HL-60 (cell line): ENCODE results near the gene SMIM44.

Source experiments
- DNase-seq, 2 experiments: peaks; one replicate each; pipeline ENCODE4 v3.0.0-alpha.2; 2010 to 2020; ENCODE audit warnings: low read depth in 1 of 2, low spot score in 1 of 2
- H3K27ac ChIP-seq: fragments of 250-450 bp; sonication (Bioruptor Pico); replicated peaks from 2 replicates; pipeline ENCODE4 v1.5.1; 2020; ENCODE audit warnings: mild to moderate bottlenecking, moderate library complexity
- H3K27me3 ChIP-seq: fragments of 250-450 bp; sonication (Bioruptor Pico); 2 replicates; pipeline ENCODE4 v1.5.1; 2021; ENCODE audit warnings: mild to moderate bottlenecking, moderate library complexity; ENCODE audit not compliant: insufficient read depth, poor library complexity, severe bottlenecking
- H3K4me3 ChIP-seq: replicated peaks from 2 replicates; pipeline ENCODE4 v1.5.1; 2011; ENCODE audit warnings: mild to moderate bottlenecking, control low read depth, low read length; ENCODE audit not compliant: insufficient read depth
- CTCF ChIP-seq: IDR thresholded peaks from one replicate; pipeline ENCODE4 v1.5.1; 2011; ENCODE audit warnings: low read length, control low read depth, inconsistent platforms; ENCODE audit not compliant: insufficient read depth
- GABPA ChIP-seq: IDR thresholded peaks from 2 replicates; pipeline ENCODE4 v1.6.1; 2012; ENCODE audit warnings: low read depth
- POLR2AphosphoS5 ChIP-seq: IDR thresholded peaks from 2 replicates; pipeline ENCODE4 v1.6.1; 2012; ENCODE audit warnings: low read depth
- SPI1 ChIP-seq: IDR thresholded peaks from 2 replicates; pipeline ENCODE4 v1.6.1; 2012; ENCODE audit warnings: low read depth, mild to moderate bottlenecking, borderline replicate concordance
- TF ChIP-seq, protein P1 (sequence below): IDR thresholded peaks from 2 replicates; pipeline ENCODE4 v1.6.1; 2012; ENCODE audit warnings: low read depth; ENCODE audit not compliant: insufficient replicate concordance

SMIM44 gene

GRCh38 chr19:3467437-3468198 is 15.6 kb downstream of the SMIM44 start:
- Histone ChIP-seq H3K4me3 (no peak overlapping the region), H3K27ac (no peak overlapping the region), H3K27me3 (no peaks in the 10 kb centered on the region)
- TF ChIP-seq POLR2AphosphoS5 (peak; percentile 58; the same call in 1 of the 2 replicates), GABPA (no peak)
- no peak for DNase-seq

DNA sequence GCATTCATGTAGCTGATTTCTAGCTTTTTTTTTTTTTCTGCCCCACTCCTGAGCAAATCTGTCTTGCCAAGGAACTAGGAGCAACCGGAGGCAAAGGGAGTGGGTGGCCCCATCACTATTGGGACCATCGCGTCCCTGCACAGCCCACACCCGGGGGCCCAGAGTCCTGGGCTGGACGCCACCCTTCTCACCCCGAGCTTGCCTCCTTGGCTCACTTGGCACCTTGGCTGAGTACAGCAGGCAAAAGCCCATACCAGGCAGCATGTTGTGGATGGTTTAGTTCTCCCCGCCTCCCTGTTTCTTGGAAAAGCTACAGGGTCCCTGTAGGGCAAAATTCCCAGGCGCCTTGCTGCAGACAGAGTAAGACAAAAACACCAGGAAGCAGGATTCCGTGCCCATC is 16.6 kb downstream of the SMIM44 start:
- H3K27ac ChIP-seq = no peak overlapping the region
- no peak for TF ChIP-seq SPI1
- TF ChIP-seq, protein P1, sequence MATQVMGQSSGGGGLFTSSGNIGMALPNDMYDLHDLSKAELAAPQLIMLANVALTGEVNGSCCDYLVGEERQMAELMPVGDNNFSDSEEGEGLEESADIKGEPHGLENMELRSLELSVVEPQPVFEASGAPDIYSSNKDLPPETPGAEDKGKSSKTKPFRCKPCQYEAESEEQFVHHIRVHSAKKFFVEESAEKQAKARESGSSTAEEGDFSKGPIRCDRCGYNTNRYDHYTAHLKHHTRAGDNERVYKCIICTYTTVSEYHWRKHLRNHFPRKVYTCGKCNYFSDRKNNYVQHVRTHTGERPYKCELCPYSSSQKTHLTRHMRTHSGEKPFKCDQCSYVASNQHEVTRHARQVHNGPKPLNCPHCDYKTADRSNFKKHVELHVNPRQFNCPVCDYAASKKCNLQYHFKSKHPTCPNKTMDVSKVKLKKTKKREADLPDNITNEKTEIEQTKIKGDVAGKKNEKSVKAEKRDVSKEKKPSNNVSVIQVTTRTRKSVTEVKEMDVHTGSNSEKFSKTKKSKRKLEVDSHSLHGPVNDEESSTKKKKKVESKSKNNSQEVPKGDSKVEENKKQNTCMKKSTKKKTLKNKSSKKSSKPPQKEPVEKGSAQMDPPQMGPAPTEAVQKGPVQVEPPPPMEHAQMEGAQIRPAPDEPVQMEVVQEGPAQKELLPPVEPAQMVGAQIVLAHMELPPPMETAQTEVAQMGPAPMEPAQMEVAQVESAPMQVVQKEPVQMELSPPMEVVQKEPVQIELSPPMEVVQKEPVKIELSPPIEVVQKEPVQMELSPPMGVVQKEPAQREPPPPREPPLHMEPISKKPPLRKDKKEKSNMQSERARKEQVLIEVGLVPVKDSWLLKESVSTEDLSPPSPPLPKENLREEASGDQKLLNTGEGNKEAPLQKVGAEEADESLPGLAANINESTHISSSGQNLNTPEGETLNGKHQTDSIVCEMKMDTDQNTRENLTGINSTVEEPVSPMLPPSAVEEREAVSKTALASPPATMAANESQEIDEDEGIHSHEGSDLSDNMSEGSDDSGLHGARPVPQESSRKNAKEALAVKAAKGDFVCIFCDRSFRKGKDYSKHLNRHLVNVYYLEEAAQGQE = no peak
- TF ChIP-seq GABPA = no peak
- TF ChIP-seq CTCF = no peak
- TF ChIP-seq POLR2AphosphoS5 = no peak
- H3K4me3 ChIP-seq = no peak overlapping the region
- DNase-seq = no peak
- H3K27me3 ChIP-seq = no peaks in the 10 kb centered on the region

DNA sequence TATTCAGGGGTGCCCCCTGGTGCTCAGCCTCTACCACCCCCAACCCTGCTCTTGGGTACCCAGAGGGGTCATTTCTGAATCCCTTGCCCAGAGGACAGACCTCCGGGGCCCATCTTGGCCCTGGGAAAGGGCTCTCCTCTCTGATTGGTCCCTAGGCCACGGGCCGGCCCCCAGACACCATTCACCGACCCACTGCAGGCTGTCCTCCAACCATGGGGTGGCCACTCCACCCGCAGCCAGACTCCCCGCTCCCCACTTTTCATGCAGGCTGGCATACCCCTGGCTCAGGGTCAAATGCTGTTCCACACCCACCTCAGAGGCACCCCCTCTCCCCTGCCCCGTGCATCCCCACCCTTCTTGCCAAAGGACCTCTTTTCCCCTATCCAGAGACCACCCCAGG is 17.7 kb downstream of the SMIM44 start:
- no peak overlapping the region for H3K27ac ChIP-seq
- no peak overlapping the region for H3K4me3 ChIP-seq
- TF ChIP-seq GABPA (no peak), POLR2AphosphoS5 (no peak), CTCF (no peak), SPI1 (no peak)
- TF ChIP-seq, protein P1 = no peak
- H3K27me3 ChIP-seq = no peaks in the 10 kb centered on the region
- no peak for DNase-seq

- H3K4me3 ChIP-seq = no peak overlapping the region
- no peaks in the 10 kb centered on the region for H3K27me3 ChIP-seq
- H3K27ac ChIP-seq = no peak overlapping the region
- DNase-seq = no peak
- TF ChIP-seq, protein P1 = no peak
- TF ChIP-seq GABPA (no peak), POLR2AphosphoS5 (no peak), CTCF (no peak), SPI1 (peak; percentile 16; the same call in 1 of the 2 replicates)
Measured at GRCh38 chr19:3464587-3465235, 18.5 kb downstream of the SMIM44 start.
